ENCODE results near the gene IL17B.

DNA sequence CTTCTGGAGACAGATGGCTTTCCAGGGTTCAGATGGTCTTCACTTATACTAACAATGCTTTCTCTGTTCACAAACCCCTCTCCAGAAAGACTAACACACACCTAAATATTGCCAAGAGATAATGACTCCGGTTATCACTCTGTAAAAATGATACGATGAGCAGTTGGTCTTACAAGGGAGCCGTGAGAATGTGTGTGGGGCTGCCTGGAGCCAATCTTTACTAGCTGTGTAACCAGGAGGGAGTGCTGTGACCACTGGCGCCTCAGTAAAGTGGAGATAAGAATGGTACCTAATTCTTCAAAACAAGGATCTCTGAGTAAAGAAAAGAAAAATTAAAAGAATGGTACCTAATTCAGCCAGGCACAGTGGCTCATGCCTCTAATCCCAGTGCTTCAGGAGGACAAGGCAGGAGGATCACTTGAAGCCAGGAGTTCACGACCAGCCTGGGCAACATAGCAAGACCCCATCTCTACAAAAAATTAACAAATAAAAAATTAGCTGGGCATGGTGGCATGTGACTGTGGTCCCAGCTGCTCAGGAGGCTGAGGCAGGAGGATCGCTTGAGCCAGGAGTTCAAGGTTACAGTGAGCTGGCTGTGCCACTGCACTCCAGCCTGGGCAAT lies 39.9 kb upstream of the IL17B start:
- TF ChIP-seq GATA2 (IDR thresholded peaks at IDR 0.05; ENCODE audit: low read depth, low read length) (no peak), GATA3 (IDR thresholded peaks at IDR 0.05; ENCODE audit: low read depth, low read length) (no peak)
